Suprapubic skin (tissue), 4 donors: ENCODE results near the gene EMC1.

Source experiments
- CTCF ChIP-seq, 2 donors: fragments of 200-600 bp in 1 of 2; fragments of 450-650 bp in 1 of 2; sonication (generic) in 1 of 2; IDR thresholded peaks; one replicate each; pipeline ENCODE4 v1.5.1; 2016 to 2019; ENCODE audit warnings: antibody characterized with exemption in 2 of 2, mild to moderate bottlenecking in 1 of 2, moderate library complexity in 1 of 2
- POLR2A ChIP-seq, 2 donors: fragments of 450-650 bp; IDR thresholded peaks; one replicate each; pipeline ENCODE4 v1.6.1; 2017; ENCODE audit warnings: antibody characterized with exemption in 2 of 2, mild to moderate bottlenecking in 2 of 2, moderate library complexity in 2 of 2
- POLR2AphosphoS5 ChIP-seq, 3 donors: sonication (generic); formaldehyde crosslinking; IDR thresholded peaks; one replicate each; pipeline ENCODE4 v1.6.1; 2017; ENCODE audit warnings: antibody characterized with exemption in 3 of 3

GRCh38 chr1:19222979-19223824, 28.1 kb downstream of the EMC1 start:
- TF ChIP-seq POLR2A (IDR thresholded peaks at IDR 0.05) (no peak), CTCF (IDR thresholded peaks at IDR 0.05) (no peak), POLR2AphosphoS5 (IDR thresholded peaks at IDR 0.05) (no peak)
